ENCODE measurements around the gene SLC6A13. TPM values are rescaled to one million over a fixed set of nuclear protein-coding genes. Genes with fewer than 3 reads are reported as not detected.

Gene SLC6A13
- polyA plus RNA-seq, 1 donor from 2014 or later, result 1.4 TPM

- no peaks in the 10 kb centered on the region for H4K20me1 ChIP-seq (ENCODE audit: insufficient read depth)
- no peaks in the 10 kb centered on the region for H3K36me3 ChIP-seq (ENCODE audit: insufficient read depth, low read length)
- H3K9me2 ChIP-seq (ENCODE audit: insufficient read depth, low read length), result no peaks in the 10 kb centered on the region
- no peak for TF ChIP-seq TAF1 (IDR thresholded peaks at IDR 0.05; ENCODE audit: low read depth)
- TF ChIP-seq SMC3 (conservative IDR thresholded peaks at IDR 0.05; ENCODE audit: poor library complexity), result no peak
- no peak for TF ChIP-seq EP300 (conservative IDR thresholded peaks at IDR 0.05; ENCODE audit: poor library complexity, severe bottlenecking)
- H3K9ac ChIP-seq (ENCODE audit: low read length), result no peak overlapping the region
- no peaks in the 10 kb centered on the region for H3K9me3 ChIP-seq (ENCODE audit: low read length)
- no peaks in the 10 kb centered on the region for H3F3A ChIP-seq (ENCODE audit: insufficient read depth, low read length, poor library complexity, severe bottlenecking)
- no peak overlapping the region for H2AFZ ChIP-seq (ENCODE audit: low read depth, low read length)
- no peaks in the 10 kb centered on the region for H3K79me2 ChIP-seq (replicated peaks; ENCODE audit: insufficient read depth, low read length)
- no peak overlapping the region for H3K4me3 ChIP-seq (ENCODE audit: low read length)
- H3K27ac ChIP-seq (ENCODE audit: low read length), result no peak overlapping the region
- no peak overlapping the region for H3K4me2 ChIP-seq (ENCODE audit: low read length)
- H3K27me3 ChIP-seq (ENCODE audit: insufficient read depth, low read depth, low read length), result no peaks in the 10 kb centered on the region
Observed at GRCh38 chr12:226401-226800, 36.2 kb downstream of the SLC6A13 start.

GRCh38 chr12:225012-225411 is 37.6 kb downstream of the SLC6A13 start:
- H4K20me1 ChIP-seq (ENCODE audit: insufficient read depth), result no peaks in the 10 kb centered on the region
- H3K27ac ChIP-seq (ENCODE audit: low read length), result no peak overlapping the region
- H3K79me2 ChIP-seq (replicated peaks; ENCODE audit: insufficient read depth, low read length), result no peaks in the 10 kb centered on the region
- H2AFZ ChIP-seq (ENCODE audit: low read depth, low read length), result no peak overlapping the region
- no peaks in the 10 kb centered on the region for H3K9me2 ChIP-seq (ENCODE audit: insufficient read depth, low read length)
- no peak overlapping the region for H3K9ac ChIP-seq (ENCODE audit: low read length)
- no peaks in the 10 kb centered on the region for H3K9me3 ChIP-seq (ENCODE audit: low read length)
- H3F3A ChIP-seq (ENCODE audit: insufficient read depth, low read length, poor library complexity, severe bottlenecking), result no peaks in the 10 kb centered on the region
- H3K4me2 ChIP-seq (ENCODE audit: low read length), result no peak overlapping the region
- TF ChIP-seq POLR2AphosphoS5 (IDR thresholded peaks at IDR 0.05) (no peak), EP300 (conservative IDR thresholded peaks at IDR 0.05; ENCODE audit: poor library complexity, severe bottlenecking) (no peak), TAF1 (IDR thresholded peaks at IDR 0.05; ENCODE audit: low read depth) (no peak), RAD21 (conservative IDR thresholded peaks at IDR 0.05) (no peak), CTCF (IDR thresholded peaks at IDR 0.05; ENCODE audit: poor library complexity, severe bottlenecking) (no peak), SMC3 (conservative IDR thresholded peaks at IDR 0.05; ENCODE audit: poor library complexity) (no peak), EZH2 (IDR thresholded peaks at IDR 0.05; ENCODE audit: borderline replicate concordance, insufficient read depth, low read length, poor library complexity, severe bottlenecking) (no peak), MXI1 (conservative IDR thresholded peaks at IDR 0.05; ENCODE audit: poor library complexity, severe bottlenecking) (no peak), REST (IDR thresholded peaks at IDR 0.05; ENCODE audit: borderline replicate concordance) (no peak)
- no peaks in the 10 kb centered on the region for H3K27me3 ChIP-seq (ENCODE audit: insufficient read depth, low read depth, low read length)
- no peak overlapping the region for H3K4me3 ChIP-seq (ENCODE audit: low read length)
- H3K36me3 ChIP-seq (ENCODE audit: insufficient read depth, low read length), result no peaks in the 10 kb centered on the region

GRCh38 chr12:224330-224729 is 38.3 kb downstream of the SLC6A13 start:
- no peaks in the 10 kb centered on the region for H3K27me3 ChIP-seq (ENCODE audit: insufficient read depth, low read depth, low read length)
- TF ChIP-seq EZH2 (IDR thresholded peaks at IDR 0.05; ENCODE audit: borderline replicate concordance, insufficient read depth, low read length, poor library complexity, severe bottlenecking), result no peak
- TF ChIP-seq SMC3 (conservative IDR thresholded peaks at IDR 0.05; ENCODE audit: poor library complexity), result no peak
- TF ChIP-seq EP300 (conservative IDR thresholded peaks at IDR 0.05; ENCODE audit: poor library complexity, severe bottlenecking), result no peak
- no peak for TF ChIP-seq MXI1 (conservative IDR thresholded peaks at IDR 0.05; ENCODE audit: poor library complexity, severe bottlenecking)
- TF ChIP-seq POLR2AphosphoS5 (IDR thresholded peaks at IDR 0.05), result no peak
- TF ChIP-seq CTCF (IDR thresholded peaks at IDR 0.05; ENCODE audit: poor library complexity, severe bottlenecking), result no peak
- no peak for TF ChIP-seq REST (IDR thresholded peaks at IDR 0.05; ENCODE audit: borderline replicate concordance)
- TF ChIP-seq TAF1 (IDR thresholded peaks at IDR 0.05; ENCODE audit: low read depth), result no peak
- no peak for TF ChIP-seq RAD21 (conservative IDR thresholded peaks at IDR 0.05)
- H3K4me2 ChIP-seq (ENCODE audit: low read length), result no peak overlapping the region
- no peak overlapping the region for H3K4me3 ChIP-seq (ENCODE audit: low read length)
- no peaks in the 10 kb centered on the region for H3K36me3 ChIP-seq (ENCODE audit: insufficient read depth, low read length)
- no peaks in the 10 kb centered on the region for H3F3A ChIP-seq (ENCODE audit: insufficient read depth, low read length, poor library complexity, severe bottlenecking)
- H3K9me3 ChIP-seq (ENCODE audit: low read length), result no peaks in the 10 kb centered on the region
- no peak overlapping the region for H2AFZ ChIP-seq (ENCODE audit: low read depth, low read length)
- H3K79me2 ChIP-seq (replicated peaks; ENCODE audit: insufficient read depth, low read length), result no peaks in the 10 kb centered on the region
- H4K20me1 ChIP-seq (ENCODE audit: insufficient read depth), result no peaks in the 10 kb centered on the region
- H3K9ac ChIP-seq (ENCODE audit: low read length), result no peak overlapping the region
- no peak overlapping the region for H3K27ac ChIP-seq (ENCODE audit: low read length)
- H3K9me2 ChIP-seq (ENCODE audit: insufficient read depth, low read length), result no peaks in the 10 kb centered on the region

Data from neural cell (in vitro differentiated cells).